H9 (cell line): ENCODE data around the gene LPAR1. TPM values are rescaled to one million over a fixed set of nuclear protein-coding genes. Genes with fewer than 3 reads are reported as not detected.

Source experiments
- DNase-seq: peaks from one replicate; pipeline ENCODE4 v3.0.0-alpha.2; 2017
- H2AFZ ChIP-seq: one replicate; pipeline ENCODE4 v1.6.1; 2013; ENCODE audit warnings: mild to moderate bottlenecking, low read length, control low read depth, moderate library complexity
- H2AK5ac ChIP-seq: 2 replicates; pipeline ENCODE4 v1.6.1; 2013; ENCODE audit warnings: low read length, control low read depth, mixed read lengths; ENCODE audit not compliant: insufficient read length
- H2BK120ac ChIP-seq: one replicate; pipeline ENCODE4 v1.6.1; 2013; ENCODE audit warnings: low read depth, mild to moderate bottlenecking, low read length, control low read depth, inconsistent platforms; ENCODE audit not compliant: poor library complexity, severe bottlenecking
- H2BK12ac ChIP-seq: 2 replicates; pipeline ENCODE4 v1.6.1; 2013; ENCODE audit warnings: low read length, control low read depth, mixed read lengths, low read depth; ENCODE audit not compliant: insufficient read length
- H2BK15ac ChIP-seq: 2 replicates; pipeline ENCODE4 v1.6.1; 2013; ENCODE audit warnings: low read depth, low read length, control low read depth
- H2BK20ac ChIP-seq: one replicate; pipeline ENCODE4 v1.6.1; 2013; ENCODE audit warnings: low read depth, mild to moderate bottlenecking, low read length, control low read depth, inconsistent platforms; ENCODE audit not compliant: poor library complexity, severe bottlenecking
- H2BK5ac ChIP-seq: 2 replicates; pipeline ENCODE4 v1.6.1; 2013; ENCODE audit warnings: low read length, control low read depth, mixed read lengths; ENCODE audit not compliant: insufficient read length
- H3K14ac ChIP-seq: 2 replicates; pipeline ENCODE4 v1.6.1; 2013; ENCODE audit warnings: low read length, control low read depth; ENCODE audit not compliant: insufficient read depth
- H3K18ac ChIP-seq: 2 replicates; pipeline ENCODE4 v1.6.1; 2013; ENCODE audit warnings: low read depth, mild to moderate bottlenecking, mixed read lengths, low read length, control low read depth; ENCODE audit not compliant: insufficient read length
- H3K23ac ChIP-seq: 2 replicates; pipeline ENCODE4 v1.6.1; 2013; ENCODE audit warnings: low read length, control low read depth, mixed read lengths, low read depth; ENCODE audit not compliant: insufficient read length
- H3K23me2 ChIP-seq: 2 replicates; pipeline ENCODE4 v1.6.1; 2013; ENCODE audit warnings: low read depth, mild to moderate bottlenecking, mixed read lengths, low read length, control low read depth; ENCODE audit not compliant: insufficient read length, poor library complexity, severe bottlenecking
- H3K27ac ChIP-seq: 2 replicates; pipeline ENCODE4 v1.5.1; 2013; ENCODE audit warnings: low read length, control low read depth, mixed read lengths, low read depth; ENCODE audit not compliant: insufficient read length
- H3K27me3 ChIP-seq: 2 replicates; pipeline ENCODE4 v1.6.1; 2013; ENCODE audit warnings: low read length, control low read depth, inconsistent platforms; ENCODE audit not compliant: insufficient read depth
- H3K4ac ChIP-seq: 2 replicates; pipeline ENCODE4 v1.6.1; 2013; ENCODE audit warnings: low read depth, mild to moderate bottlenecking, control low read depth, inconsistent platforms, low read length, moderate library complexity
- H3K4me1 ChIP-seq: 2 replicates; pipeline ENCODE4 v1.6.1; 2013; ENCODE audit warnings: low read length, control low read depth, inconsistent platforms; ENCODE audit not compliant: insufficient read depth
- H3K4me2 ChIP-seq: 2 replicates; pipeline ENCODE4 v1.6.1; 2013; ENCODE audit warnings: low read length, control low read depth, mixed read lengths; ENCODE audit not compliant: insufficient read length, insufficient read depth
- H3K56ac ChIP-seq: 2 replicates; pipeline ENCODE4 v1.6.1; 2013; ENCODE audit warnings: low read depth, mild to moderate bottlenecking, mixed read lengths, low read length, control low read depth; ENCODE audit not compliant: insufficient read length
- H3K79me1 ChIP-seq: 2 replicates; pipeline ENCODE4 v1.6.1; 2013; ENCODE audit warnings: low read depth, mild to moderate bottlenecking, moderate library complexity, low read length, control low read depth, inconsistent platforms; ENCODE audit not compliant: insufficient read depth, poor library complexity, severe bottlenecking
- H3K79me2 ChIP-seq: 2 replicates; pipeline ENCODE4 v1.6.1; 2013; ENCODE audit warnings: low read length, control low read depth, inconsistent platforms; ENCODE audit not compliant: insufficient read depth
- H3K9ac ChIP-seq: 2 replicates; pipeline ENCODE4 v1.6.1; 2013; ENCODE audit warnings: low read length, control low read depth, mixed read lengths; ENCODE audit not compliant: insufficient read length; ENCODE audit errors: extremely low read depth
- H3K9me3 ChIP-seq: one replicate; pipeline ENCODE4 v1.6.1; 2013; ENCODE audit warnings: low read depth, low read length, inconsistent platforms; ENCODE audit not compliant: control insufficient read depth
- H3T11ph ChIP-seq: one replicate; pipeline ENCODE4 v1.6.1; 2013; ENCODE audit warnings: mild to moderate bottlenecking, low read length, control low read depth, inconsistent platforms
- H4K20me1 ChIP-seq: one replicate; pipeline ENCODE4 v1.6.1; 2013; ENCODE audit not compliant: control insufficient read depth, insufficient read length, insufficient read depth
- H4K5ac ChIP-seq: 2 replicates; pipeline ENCODE4 v1.6.1; 2013; ENCODE audit warnings: low read depth, mild to moderate bottlenecking, mixed read lengths, low read length, control low read depth; ENCODE audit not compliant: insufficient read length
- H4K8ac ChIP-seq: replicated peaks from 2 replicates; pipeline ENCODE4 v1.6.1; 2013; ENCODE audit warnings: low read length, control low read depth, mixed read lengths, low read depth; ENCODE audit not compliant: insufficient read length
- H4K91ac ChIP-seq: 2 replicates; pipeline ENCODE4 v1.6.1; 2013; ENCODE audit warnings: low read depth, mild to moderate bottlenecking, moderate library complexity, mixed read lengths, low read length, control low read depth; ENCODE audit not compliant: insufficient read length
- H3K27ac Mint-ChIP-seq, 3 experiments: 2 replicates in 2 of 3; 3 replicates in 1 of 3; pipeline ENCODE4 v1.8.0; 2020 to 2021; ENCODE audit warnings: mixed read lengths in 3 of 3, mild to moderate bottlenecking in 1 of 3, moderate library complexity in 1 of 3
- H3K27me3 Mint-ChIP-seq: 2 replicates; pipeline ENCODE4 v1.8.0; 2021; ENCODE audit warnings: low read depth, mild to moderate bottlenecking, moderate library complexity, mixed read lengths
- H3K36me3 Mint-ChIP-seq, 3 experiments: 2 replicates in 2 of 3; 3 replicates in 1 of 3; pipeline ENCODE4 v1.8.0; 2020 to 2021; ENCODE audit warnings: low read depth in 3 of 3, mixed read lengths in 3 of 3; ENCODE audit not compliant: insufficient read depth in 1 of 3
- H3K4me1 Mint-ChIP-seq, 2 experiments: 2 replicates each; pipeline ENCODE4 v1.8.0; 2020; ENCODE audit warnings: mixed read lengths in 2 of 2
- H3K4me3 Mint-ChIP-seq, 2 experiments: 2 replicates in 1 of 2; 3 replicates in 1 of 2; pipeline ENCODE4 v1.8.0; 2020 to 2021; ENCODE audit warnings: mild to moderate bottlenecking in 2 of 2, mixed read lengths in 2 of 2, moderate library complexity in 1 of 2
- H3K9me3 Mint-ChIP-seq, 2 experiments: 2 replicates in 1 of 2; 3 replicates in 1 of 2; pipeline ENCODE4 v1.8.0; 2020; ENCODE audit warnings: mild to moderate bottlenecking in 2 of 2, mixed read lengths in 2 of 2, moderate library complexity in 1 of 2
- WGBS: extraction: QIAGEN DNeasy Blood & Tissue Kit; methylation state at CpG from one replicate; pipeline ENCODE4 v1.1.7; 2013; ENCODE audit warnings: missing lambda C conversion rate, low lambda C conversion rate, mixed read lengths; ENCODE audit not compliant: insufficient read length; ENCODE audit errors: extremely low coverage; 5-methylcytosine and 5-hydroxymethylcytosine counted together
- total RNA-seq: library from RNA; stranded (reverse); gene quantifications from 2 replicates; pipeline ENCODE4 v1.2.1, GENCODE V29; 2021
- TF ChIP-seq, protein P1 (sequence below): fragments of 200-600 bp; sonication (generic); conservative IDR thresholded peaks from 3 replicates; pipeline ENCODE4 v1.8.0; 2021; ENCODE audit warnings: antibody characterized with exemption, mild to moderate bottlenecking

Gene LPAR1
- total RNA-seq, 1 experiment from 2014 or later: 1.3 TPM

DNA sequence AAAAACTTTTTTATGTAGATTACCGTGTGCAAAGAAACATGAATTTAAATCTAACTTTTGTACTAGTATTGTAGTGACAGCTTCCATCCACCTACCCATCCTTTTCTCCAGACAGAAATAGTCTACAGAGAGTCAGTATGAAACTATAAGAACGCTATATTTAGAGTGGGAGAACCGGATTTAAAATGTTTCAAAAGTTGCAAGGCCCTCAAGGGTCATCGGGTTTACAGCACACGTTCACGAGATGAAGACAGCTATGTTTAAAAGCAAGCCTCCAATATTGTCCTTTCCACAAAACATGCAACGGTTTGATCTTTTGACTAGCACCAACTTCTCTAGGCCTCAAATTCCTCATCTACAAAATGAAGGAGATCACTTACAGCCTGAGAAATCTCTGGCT is 139.9 kb downstream of the LPAR1 start:
- no peak overlapping the region for H3K14ac ChIP-seq
- no peak overlapping the region for H2AK5ac ChIP-seq
- H2BK5ac ChIP-seq: no peak overlapping the region
- no peak overlapping the region for H3K23ac ChIP-seq
- H4K8ac ChIP-seq: no peak overlapping the region
- H3K4me2 ChIP-seq: no peak overlapping the region
- no peak overlapping the region for H3K18ac ChIP-seq
- H3T11ph ChIP-seq: no peak overlapping the region
- no peaks in the 10 kb centered on the region for H3K27me3 ChIP-seq
- TF ChIP-seq, protein P1, sequence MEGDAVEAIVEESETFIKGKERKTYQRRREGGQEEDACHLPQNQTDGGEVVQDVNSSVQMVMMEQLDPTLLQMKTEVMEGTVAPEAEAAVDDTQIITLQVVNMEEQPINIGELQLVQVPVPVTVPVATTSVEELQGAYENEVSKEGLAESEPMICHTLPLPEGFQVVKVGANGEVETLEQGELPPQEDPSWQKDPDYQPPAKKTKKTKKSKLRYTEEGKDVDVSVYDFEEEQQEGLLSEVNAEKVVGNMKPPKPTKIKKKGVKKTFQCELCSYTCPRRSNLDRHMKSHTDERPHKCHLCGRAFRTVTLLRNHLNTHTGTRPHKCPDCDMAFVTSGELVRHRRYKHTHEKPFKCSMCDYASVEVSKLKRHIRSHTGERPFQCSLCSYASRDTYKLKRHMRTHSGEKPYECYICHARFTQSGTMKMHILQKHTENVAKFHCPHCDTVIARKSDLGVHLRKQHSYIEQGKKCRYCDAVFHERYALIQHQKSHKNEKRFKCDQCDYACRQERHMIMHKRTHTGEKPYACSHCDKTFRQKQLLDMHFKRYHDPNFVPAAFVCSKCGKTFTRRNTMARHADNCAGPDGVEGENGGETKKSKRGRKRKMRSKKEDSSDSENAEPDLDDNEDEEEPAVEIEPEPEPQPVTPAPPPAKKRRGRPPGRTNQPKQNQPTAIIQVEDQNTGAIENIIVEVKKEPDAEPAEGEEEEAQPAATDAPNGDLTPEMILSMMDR: no peak
- no peak overlapping the region for H2BK15ac ChIP-seq
- H2AFZ ChIP-seq: no peak overlapping the region
- WGBS: no CpG with 5 or more reads among the region's 7 CpGs
- H3K9ac ChIP-seq: no peak overlapping the region
- no peaks in the 10 kb centered on the region for H3K79me1 ChIP-seq
- H4K5ac ChIP-seq: no peak overlapping the region
- no peaks in the 10 kb centered on the region for H3K9me3 ChIP-seq
- Mint-ChIP-seq H3K9me3 (peaks cover 9 to 23% of the 10 kb centered on the region in 2 experiments), H3K4me3 (no peak overlapping the region), H3K27ac (no peak overlapping the region), H3K27me3 (no peaks in the 10 kb centered on the region), H3K36me3 (peaks cover 6 to 24% (median 15%) of the 10 kb centered on the region in 3 experiments), H3K4me1 (no peaks in the 10 kb centered on the region)
- no peak overlapping the region for H2BK20ac ChIP-seq
- no peaks in the 10 kb centered on the region for H3K79me2 ChIP-seq
- H4K91ac ChIP-seq: no peak overlapping the region
- H3K4me1 ChIP-seq: no peaks in the 10 kb centered on the region
- no peak overlapping the region for H2BK120ac ChIP-seq
- H3K27ac ChIP-seq: no peak overlapping the region
- no peak overlapping the region for H2BK12ac ChIP-seq
- DNase-seq: no peak
- H3K56ac ChIP-seq: no peak overlapping the region
- no peak overlapping the region for H3K4ac ChIP-seq
- H4K20me1 ChIP-seq: no peaks in the 10 kb centered on the region
- H3K23me2 ChIP-seq: no peaks in the 10 kb centered on the region
